Tibial artery (tissue), 4 donors: ENCODE results near the gene ZNRF2.

Source experiments
- DNase-seq, 2 donors: peaks; one replicate each; pipeline ENCODE4 v3.0.0-alpha.2; 2019
- H3K27ac ChIP-seq, 2 donors: fragments of 200-600 bp; sonication (generic) in 1 of 2; 1 replicate in 1 of 2; 2 replicates in 1 of 2; pipeline ENCODE4 v1.5.1; 2018 to 2019; ENCODE audit warnings: mild to moderate bottlenecking in 1 of 2
- H3K27me3 ChIP-seq, 2 donors: fragments of 200-600 bp; sonication (generic) in 1 of 2; one replicate each; pipeline versions ENCODE4 v1.5.1 to v1.6.0; 2016 to 2019
- H3K36me3 ChIP-seq, 3 donors: fragments of 200-600 bp; sonication (generic) in 2 of 3; one replicate each; pipeline ENCODE4 v1.5.1; 2016 to 2019; ENCODE audit warnings: mild to moderate bottlenecking in 2 of 3
- H3K4me1 ChIP-seq, 4 donors: fragments of 200-600 bp; sonication (generic) in 2 of 4; 1 replicate in 3 of 4; 2 replicates in 1 of 4; pipeline ENCODE4 v1.5.1; 2016 to 2019
- H3K4me3 ChIP-seq, 2 donors: fragments of 200-600 bp; sonication (generic) in 1 of 2; 1 replicate in 1 of 2; 2 replicates in 1 of 2; pipeline ENCODE4 v1.5.1; 2018 to 2019; ENCODE audit warnings: mild to moderate bottlenecking in 2 of 2
- H3K9me3 ChIP-seq, 3 donors: fragments of 200-600 bp; sonication (generic) in 1 of 3; one replicate each; pipeline ENCODE4 v1.5.1; 2016 to 2019
- intact Hi-C: fragments of 100-400 bp; cut with DNase I; formaldehyde crosslinking; loops from one replicate; pipeline ENCODE4 v1.15.0; 2023; ENCODE audit warnings: low total_unique reads
- TF ChIP-seq, protein P1 (sequence below), 2 experiments: fragments of 200-600 bp in 1 of 2; fragments of 450-650 bp in 1 of 2; IDR thresholded peaks; one replicate each; pipeline ENCODE4 v1.5.1; 2017 to 2019; ENCODE audit warnings: antibody characterized with exemption in 2 of 2, mild to moderate bottlenecking in 1 of 2, moderate library complexity in 1 of 2

The ZNRF2 gene

DNA sequence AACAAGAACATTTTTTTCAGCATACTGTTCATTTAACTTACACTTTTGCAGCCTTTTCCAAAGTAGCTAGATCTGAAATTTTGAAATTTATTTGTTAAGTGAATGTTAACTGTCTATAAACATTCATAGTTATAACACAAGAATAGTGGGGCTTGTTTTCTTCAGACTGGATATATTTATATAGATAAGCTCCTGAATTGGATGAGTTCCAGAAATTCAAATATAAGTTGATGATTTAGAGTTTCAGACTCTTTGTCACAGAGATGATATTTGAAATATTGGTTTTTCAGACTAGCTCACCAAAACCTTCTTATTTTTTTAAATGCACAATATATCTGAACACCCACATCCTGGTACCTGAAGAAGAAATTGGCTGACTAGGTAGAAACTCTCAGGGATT, 44.0 kb downstream of the ZNRF2 start:
- intact Hi-C loops: no loop called here
- H3K9me3 ChIP-seq: no peaks in the 10 kb centered on the region
- DNase-seq: no peak
- no peaks in the 10 kb centered on the region for H3K27me3 ChIP-seq
- H3K4me3 ChIP-seq: no peak overlapping the region
- no peak overlapping the region for H3K27ac ChIP-seq
- peaks cover 0 to 15% (median 2%) of the 10 kb centered on the region in 4 donors for H3K4me1 ChIP-seq
- peaks cover 0 to 3% (median 0%) of the 10 kb centered on the region in 3 donors for H3K36me3 ChIP-seq
- TF ChIP-seq, protein P1, sequence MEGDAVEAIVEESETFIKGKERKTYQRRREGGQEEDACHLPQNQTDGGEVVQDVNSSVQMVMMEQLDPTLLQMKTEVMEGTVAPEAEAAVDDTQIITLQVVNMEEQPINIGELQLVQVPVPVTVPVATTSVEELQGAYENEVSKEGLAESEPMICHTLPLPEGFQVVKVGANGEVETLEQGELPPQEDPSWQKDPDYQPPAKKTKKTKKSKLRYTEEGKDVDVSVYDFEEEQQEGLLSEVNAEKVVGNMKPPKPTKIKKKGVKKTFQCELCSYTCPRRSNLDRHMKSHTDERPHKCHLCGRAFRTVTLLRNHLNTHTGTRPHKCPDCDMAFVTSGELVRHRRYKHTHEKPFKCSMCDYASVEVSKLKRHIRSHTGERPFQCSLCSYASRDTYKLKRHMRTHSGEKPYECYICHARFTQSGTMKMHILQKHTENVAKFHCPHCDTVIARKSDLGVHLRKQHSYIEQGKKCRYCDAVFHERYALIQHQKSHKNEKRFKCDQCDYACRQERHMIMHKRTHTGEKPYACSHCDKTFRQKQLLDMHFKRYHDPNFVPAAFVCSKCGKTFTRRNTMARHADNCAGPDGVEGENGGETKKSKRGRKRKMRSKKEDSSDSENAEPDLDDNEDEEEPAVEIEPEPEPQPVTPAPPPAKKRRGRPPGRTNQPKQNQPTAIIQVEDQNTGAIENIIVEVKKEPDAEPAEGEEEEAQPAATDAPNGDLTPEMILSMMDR (IDR thresholded peaks at IDR 0.05): no peak

DNA sequence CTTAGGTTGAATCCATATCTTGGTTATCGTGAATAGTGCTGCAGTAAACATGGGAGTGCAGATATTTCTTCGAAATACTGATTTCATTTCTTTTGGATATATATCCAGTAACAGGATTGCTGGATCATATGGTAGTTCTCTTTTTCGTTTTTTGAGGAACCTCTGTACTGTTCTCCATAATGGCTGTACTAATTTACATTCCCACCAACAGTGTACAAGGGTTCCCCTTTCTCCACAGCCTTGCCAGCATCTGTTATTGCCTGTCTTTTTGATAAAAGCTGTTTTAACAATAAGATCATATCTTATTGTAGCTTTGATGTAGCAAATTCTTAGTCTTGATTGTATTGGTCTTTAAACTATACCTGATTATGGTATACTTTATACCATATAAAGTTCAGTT, 45.3 kb downstream of the ZNRF2 start:
- H3K27ac ChIP-seq: no peak overlapping the region
- no peak overlapping the region for H3K4me3 ChIP-seq

DNA sequence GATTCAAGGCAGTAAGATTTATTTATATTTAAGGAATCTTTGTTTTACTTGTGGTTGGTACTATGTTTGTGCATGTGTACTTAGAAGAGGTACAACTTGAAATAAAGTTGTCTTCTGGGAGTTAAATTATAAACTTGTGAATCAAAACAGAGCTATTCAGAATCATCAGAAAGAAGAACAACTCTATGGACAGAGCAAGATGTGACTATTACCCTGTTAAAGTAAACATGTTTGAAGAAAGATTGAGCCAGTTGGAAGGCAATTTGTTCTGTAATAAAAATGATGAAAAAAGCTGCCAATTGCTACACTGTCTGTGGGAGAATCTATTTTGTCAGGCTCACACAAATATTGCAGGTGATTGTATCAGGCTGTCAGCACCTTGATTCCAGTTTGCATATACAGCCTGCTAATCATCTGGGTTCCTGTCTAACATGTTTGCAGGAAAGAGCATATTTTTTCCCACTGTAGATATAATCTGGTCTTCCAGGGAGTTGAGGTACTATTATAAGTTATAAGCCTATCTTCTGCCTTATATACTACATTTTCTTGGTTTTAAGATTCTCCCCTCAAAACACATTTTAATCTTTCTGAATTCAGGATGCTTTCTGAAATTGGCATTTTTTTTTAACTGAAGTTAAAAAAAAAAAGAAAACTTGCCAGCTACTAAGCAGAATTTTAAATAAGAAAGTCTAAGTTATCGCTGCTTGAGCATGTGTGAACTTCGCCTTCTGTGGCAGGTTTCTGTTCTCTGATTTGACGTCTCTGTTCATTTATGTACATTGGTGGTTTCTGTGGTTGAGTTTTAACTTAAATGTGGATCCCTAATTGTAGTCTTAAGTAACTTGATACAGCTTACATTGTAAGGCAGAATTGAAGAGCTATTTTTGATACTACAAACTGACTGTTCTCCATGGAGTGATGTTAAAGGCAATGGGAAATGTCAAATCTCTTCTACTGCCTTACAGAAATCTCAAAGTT, 46.0 kb downstream of the ZNRF2 start:
- no peak for DNase-seq
- H3K27ac ChIP-seq: no peak overlapping the region
- H3K4me3 ChIP-seq: no peak overlapping the region
- peaks cover 0 to 3% (median 0%) of the 10 kb centered on the region in 3 donors for H3K36me3 ChIP-seq
- TF ChIP-seq, protein P1 (IDR thresholded peaks at IDR 0.05): no peak
- H3K9me3 ChIP-seq: no peaks in the 10 kb centered on the region
- H3K4me1 ChIP-seq: peaks cover 0 to 15% (median 2%) of the 10 kb centered on the region in 4 donors
- intact Hi-C loops: no loop called here
- no peaks in the 10 kb centered on the region for H3K27me3 ChIP-seq

More for the DNA sequence above, 45.3 kb downstream of the ZNRF2 start:
- no peak for DNase-seq
- TF ChIP-seq, protein P1 (IDR thresholded peaks at IDR 0.05): no peak
- Histone ChIP-seq H3K36me3 (peaks cover 0 to 3% (median 0%) of the 10 kb centered on the region in 3 donors), H3K9me3 (no peaks in the 10 kb centered on the region), H3K27me3 (no peaks in the 10 kb centered on the region), H3K4me1 (peaks cover 0 to 15% (median 2%) of the 10 kb centered on the region in 4 donors)
- intact Hi-C loops: no loop called here

GRCh38 chr7:30331338-30331737, 46.9 kb downstream of the ZNRF2 start:
- Histone ChIP-seq H3K9me3 (no peaks in the 10 kb centered on the region), H3K4me1 (peaks cover 0 to 15% (median 2%) of the 10 kb centered on the region in 4 donors), H3K36me3 (no peaks in the 10 kb centered on the region), H3K27ac (no peak overlapping the region), H3K4me3 (no peak overlapping the region), H3K27me3 (no peaks in the 10 kb centered on the region)
- TF ChIP-seq, protein P1 (IDR thresholded peaks at IDR 0.05): no peak
- intact Hi-C loops: no loop called here
- DNase-seq: no peak

DNA sequence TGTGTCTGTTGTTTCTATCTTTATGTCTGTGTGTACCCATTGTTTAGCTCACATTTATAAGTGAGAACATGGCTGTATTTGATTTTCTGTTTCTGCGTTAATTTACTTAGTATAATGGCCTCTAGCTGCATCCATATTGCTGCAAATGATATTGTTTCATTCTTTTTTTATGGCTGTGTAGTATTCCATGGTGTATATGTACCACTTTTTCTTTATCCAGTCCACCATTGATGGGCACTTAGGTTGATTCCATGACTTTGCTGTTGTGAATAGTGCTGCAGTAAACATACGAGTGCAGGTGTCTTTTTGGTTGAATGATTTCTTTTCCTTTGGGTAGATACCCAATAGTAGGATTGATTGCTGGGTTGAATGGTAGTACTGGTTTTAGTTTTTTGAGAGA, 48.2 kb downstream of the ZNRF2 start:
- Histone ChIP-seq H3K4me1 (peaks cover 0 to 15% (median 2%) of the 10 kb centered on the region in 4 donors), H3K9me3 (no peaks in the 10 kb centered on the region), H3K4me3 (no peak overlapping the region), H3K27me3 (no peaks in the 10 kb centered on the region), H3K36me3 (no peaks in the 10 kb centered on the region), H3K27ac (no peak overlapping the region)
- no peak for DNase-seq
- TF ChIP-seq, protein P1 (IDR thresholded peaks at IDR 0.05): no peak
- intact Hi-C loops: no loop called here
